Measurements from ENCODE around the gene ZNF219.

Gene ZNF219

GRCh38 chr14:21087294-21088091 is 11.0 kb downstream of the ZNF219 start:
- DNase-seq (ENCODE audit: low read depth in 1 of 2, low spot score in 1 of 2): peak in 1 of 2 donors; percentile 57

- DNase-seq (ENCODE audit: low read depth in 1 of 2, low spot score in 1 of 2): no peak
Measured at GRCh38 chr14:21086908-21087293, 11.6 kb downstream of the ZNF219 start.

GRCh38 chr14:21084998-21085853 is 13.2 kb downstream of the ZNF219 start:
- DNase-seq (ENCODE audit: low read depth in 1 of 2, low spot score in 1 of 2): no peak

- no peak for DNase-seq (ENCODE audit: low read depth in 1 of 2, low spot score in 1 of 2)
Measured at GRCh38 chr14:21084396-21084795, 14.1 kb downstream of the ZNF219 start.

- no peak for DNase-seq (ENCODE audit: low read depth in 1 of 2, low spot score in 1 of 2)
Measured at GRCh38 chr14:21083565-21084325, 14.7 kb downstream of the ZNF219 start.

GRCh38 chr14:21081521-21082142 is 16.8 kb downstream of the ZNF219 start:
- DNase-seq (ENCODE audit: low read depth in 1 of 2, low spot score in 1 of 2): no peak

GRCh38 chr14:21078726-21079125 is 19.7 kb downstream of the ZNF219 start:
- no peak for DNase-seq (ENCODE audit: low read depth in 1 of 2, low spot score in 1 of 2)

- no peak for DNase-seq (ENCODE audit: low read depth in 1 of 2, low spot score in 1 of 2)
Measured at GRCh38 chr14:21078287-21078686, 20.2 kb downstream of the ZNF219 start.

- no peak for DNase-seq (ENCODE audit: low read depth in 1 of 2, low spot score in 1 of 2)
Measured at GRCh38 chr14:21077672-21078071, 20.8 kb downstream of the ZNF219 start.

GRCh38 chr14:21075719-21076437 is 22.6 kb downstream of the ZNF219 start:
- DNase-seq (ENCODE audit: low read depth in 1 of 2, low spot score in 1 of 2): no peak

GRCh38 chr14:21074398-21075272 is 23.8 kb downstream of the ZNF219 start:
- no peak for DNase-seq (ENCODE audit: low read depth in 1 of 2, low spot score in 1 of 2)

GRCh38 chr14:21073921-21074320 is 24.5 kb downstream of the ZNF219 start:
- DNase-seq (ENCODE audit: low read depth in 1 of 2, low spot score in 1 of 2): no peak

GRCh38 chr14:21072781-21073339 is 25.6 kb downstream of the ZNF219 start:
- DNase-seq (ENCODE audit: low read depth in 1 of 2, low spot score in 1 of 2): no peak

GRCh38 chr14:21072031-21072473 is 26.4 kb downstream of the ZNF219 start:
- no peak for DNase-seq (ENCODE audit: low read depth in 1 of 2, low spot score in 1 of 2)

- no peak for DNase-seq (ENCODE audit: low read depth in 1 of 2, low spot score in 1 of 2)
Measured at GRCh38 chr14:21071225-21072030, 27.0 kb downstream of the ZNF219 start.

GRCh38 chr14:21070610-21071224 is 27.7 kb downstream of the ZNF219 start:
- no peak for DNase-seq (ENCODE audit: low read depth in 1 of 2, low spot score in 1 of 2)

GRCh38 chr14:21070083-21070609 is 28.3 kb downstream of the ZNF219 start, which contains the start of gene ARHGEF40:
ARHGEF40 (plus strand) TSS chr14:21070304; CDS start chr14:21070397, 93 bp downstream.
- DNase-seq (ENCODE audit: low read depth in 1 of 2, low spot score in 1 of 2): no peak

All from activated T-helper 1 cell treated with anti-CD3 and anti-CD28 coated beads, Interleukin-2, amount 50 U/mL, for 16 hours (primary cell).